GM21723 (cell line): ENCODE data around the gene TTLL7.
A peak's percentile ranks its signal among the peaks of the same experiment; 100 is the strongest.

Experiments used
- ATAC-seq: cut with Tn5 transposase; IDR thresholded peaks from one replicate; pipeline ENCODE4 v1.9.1; 2021; ENCODE audit warnings: mild to moderate bottlenecking, moderate library complexity; ENCODE audit not compliant: unreplicated experiment

The TTLL7 gene

GRCh38 chr1:83883979-83884378 is 115.0 kb downstream of the TTLL7 start:
- no peak for ATAC-seq

DNA sequence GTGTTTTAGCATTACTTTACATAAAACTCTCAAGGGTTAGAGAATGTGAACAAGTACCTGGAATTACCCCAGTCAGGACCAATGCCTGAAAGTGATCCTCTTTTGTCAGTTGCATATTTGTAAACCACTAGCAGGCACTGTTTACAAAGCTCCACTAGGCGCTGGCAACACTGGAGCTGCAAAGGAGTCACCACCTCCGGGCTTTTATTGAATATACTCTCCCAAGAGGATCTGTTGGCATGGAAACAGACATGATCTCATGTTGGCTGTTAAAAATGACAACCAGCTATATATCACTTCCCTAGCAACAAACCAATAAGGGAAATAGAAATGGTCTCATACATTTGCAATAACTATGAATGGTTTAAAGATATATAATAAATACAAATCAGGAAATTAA is 116.0 kb downstream of the TTLL7 start:
- ATAC-seq = no peak

DNA sequence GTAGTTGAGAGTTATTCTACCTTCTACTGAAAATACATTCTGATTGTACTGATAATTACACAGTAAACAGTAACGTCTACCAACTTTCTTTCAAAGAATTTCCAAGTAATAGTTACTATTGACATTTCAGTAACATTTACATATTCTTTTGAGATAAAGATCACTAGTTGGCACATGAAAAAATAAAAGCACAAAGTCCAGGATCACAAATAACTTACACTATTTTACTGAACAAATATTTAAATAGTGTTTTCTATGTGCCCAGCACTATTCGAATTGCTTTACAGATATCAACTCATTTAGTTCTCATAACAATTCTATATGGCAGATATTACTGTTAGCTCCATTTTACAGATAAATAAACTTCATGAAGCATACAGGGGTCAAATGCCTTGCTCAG is 126.4 kb downstream of the TTLL7 start:
- ATAC-seq = no peak

- ATAC-seq = no peak
Measured at GRCh38 chr1:83864991-83865390, 133.9 kb downstream of the TTLL7 start.

- ATAC-seq = peak; percentile 94
Measured at GRCh38 chr1:83860490-83861221, 138.3 kb downstream of the TTLL7 start.

DNA sequence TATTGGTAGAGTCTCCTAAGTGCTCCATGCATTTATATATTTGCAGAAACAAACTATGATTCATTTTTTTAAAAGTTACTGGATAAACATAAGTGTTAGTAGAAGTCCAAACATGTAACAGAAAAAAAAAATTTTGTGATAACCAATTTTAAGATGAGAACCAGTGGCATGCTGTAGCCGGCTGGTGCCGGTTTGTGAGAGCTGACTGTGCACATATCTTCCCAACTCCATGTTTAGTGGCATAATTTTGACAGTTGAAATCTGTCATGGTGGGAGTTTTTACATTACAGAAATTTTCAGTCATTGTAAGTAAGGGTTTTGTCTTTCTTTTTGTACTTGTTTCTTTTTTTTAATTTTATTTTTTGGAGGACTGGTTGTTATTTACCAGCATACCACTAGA is 141.2 kb downstream of the TTLL7 start:
- no peak for ATAC-seq

DNA sequence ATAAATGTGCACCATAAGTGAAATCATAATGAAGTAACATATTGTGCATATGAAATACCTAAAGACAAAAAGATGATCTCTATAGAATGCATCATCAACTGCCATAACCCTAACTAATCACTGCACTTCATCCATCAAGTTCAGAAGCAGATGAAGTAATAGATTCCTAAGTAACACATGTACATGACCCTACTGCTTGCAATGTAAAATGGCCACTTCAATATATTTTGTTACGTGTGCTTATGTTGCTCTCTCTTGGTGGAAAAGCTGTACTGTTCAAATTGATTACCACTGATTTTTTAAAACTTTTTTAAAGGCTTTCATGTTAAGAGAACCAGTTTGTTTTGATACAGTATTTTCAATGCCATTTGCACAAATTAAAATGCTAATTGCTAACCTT is 141.8 kb downstream of the TTLL7 start:
- no peak for ATAC-seq

DNA sequence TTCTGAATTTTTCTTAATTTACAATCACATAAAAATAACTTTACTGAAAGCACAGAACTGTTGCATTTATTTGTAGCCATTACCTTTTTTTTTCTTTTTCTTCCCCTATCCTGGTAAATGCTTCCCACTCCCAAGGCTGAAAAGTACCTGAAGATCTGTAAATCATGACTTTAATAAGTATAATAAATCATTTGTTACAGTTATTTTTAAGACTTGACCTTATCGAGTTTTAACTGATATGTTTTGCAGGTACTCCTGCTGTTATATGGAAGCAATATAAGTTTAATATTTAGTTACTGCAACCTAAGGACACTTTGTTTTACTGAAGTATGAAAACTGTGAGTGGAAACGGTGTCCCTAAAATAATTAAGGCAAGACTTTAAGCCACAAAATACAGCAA is 142.6 kb downstream of the TTLL7 start:
- no peak for ATAC-seq

- no peak for ATAC-seq
Measured at GRCh38 chr1:83854456-83854855, 144.5 kb downstream of the TTLL7 start.

DNA sequence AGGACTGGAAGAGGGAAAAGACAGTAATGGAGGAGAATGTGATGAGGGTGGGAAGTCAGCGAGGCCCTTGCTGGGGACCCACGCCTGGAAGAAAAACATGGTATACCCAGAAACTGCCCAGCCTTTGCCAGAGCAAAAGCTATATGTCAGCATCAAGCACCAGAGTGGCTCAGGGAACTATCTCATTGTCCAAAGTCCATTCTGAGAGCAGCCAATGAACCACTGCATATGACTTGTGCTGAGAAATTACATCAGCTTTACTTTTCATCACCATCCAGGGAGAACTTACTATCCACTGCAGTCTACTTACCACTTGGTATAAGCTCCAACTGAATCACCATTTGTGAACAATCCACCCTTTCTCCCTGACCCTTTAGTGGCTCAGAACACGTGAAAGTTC is 148.1 kb downstream of the TTLL7 start:
- ATAC-seq = no peak

- peak; percentile 63 for ATAC-seq
Measured at GRCh38 chr1:83849191-83850061, 149.5 kb downstream of the TTLL7 start.

- ATAC-seq = no peak
Measured at GRCh38 chr1:83846138-83846537, 152.8 kb downstream of the TTLL7 start.

GRCh38 chr1:83845437-83846071 is 153.4 kb downstream of the TTLL7 start:
- ATAC-seq = no peak

GRCh38 chr1:83844546-83844945 is 154.4 kb downstream of the TTLL7 start:
- no peak for ATAC-seq

- ATAC-seq = no peak
Measured at GRCh38 chr1:83839566-83840173, 159.3 kb downstream of the TTLL7 start.

DNA sequence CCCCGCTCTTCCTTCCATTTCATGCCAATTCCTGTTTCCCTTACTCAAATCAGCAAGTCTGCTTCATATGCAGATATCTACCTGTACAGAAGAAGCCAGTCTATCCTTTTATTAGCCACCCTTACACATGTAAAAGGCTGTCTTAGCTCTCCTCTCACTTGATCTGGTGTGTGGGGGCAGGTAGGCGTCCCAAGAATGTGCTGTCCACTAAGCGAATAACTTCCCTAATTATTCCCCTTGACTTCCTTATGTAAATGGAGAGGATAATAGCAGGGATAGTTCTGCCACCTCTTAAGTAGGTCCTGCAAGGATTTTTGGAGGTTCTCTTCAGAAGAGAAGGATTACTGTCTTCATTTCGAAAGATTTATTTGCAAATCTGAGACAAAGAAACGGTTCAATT is 160.4 kb downstream of the TTLL7 start:
- no peak for ATAC-seq

DNA sequence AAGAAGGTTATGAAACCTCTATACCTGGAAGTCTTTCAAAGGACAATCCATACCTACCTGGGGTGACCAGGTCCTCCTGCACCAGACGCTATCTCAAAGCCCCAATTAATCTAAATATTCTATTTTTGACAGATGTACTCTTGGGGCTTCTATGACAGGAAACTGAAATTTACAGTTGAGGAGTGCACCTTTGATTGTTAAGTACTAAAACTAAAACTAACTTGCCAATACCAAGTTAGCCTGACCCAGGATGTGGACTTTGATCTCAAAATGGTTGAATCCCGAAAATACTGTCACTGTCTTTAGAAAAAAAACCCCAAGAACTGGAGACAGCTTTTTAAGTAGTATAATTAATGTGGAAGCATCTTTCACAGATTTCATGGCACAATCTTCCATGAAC is 162.4 kb downstream of the TTLL7 start:
- no peak for ATAC-seq

GRCh38 chr1:83834621-83835264 is 164.2 kb downstream of the TTLL7 start:
- no peak for ATAC-seq

DNA sequence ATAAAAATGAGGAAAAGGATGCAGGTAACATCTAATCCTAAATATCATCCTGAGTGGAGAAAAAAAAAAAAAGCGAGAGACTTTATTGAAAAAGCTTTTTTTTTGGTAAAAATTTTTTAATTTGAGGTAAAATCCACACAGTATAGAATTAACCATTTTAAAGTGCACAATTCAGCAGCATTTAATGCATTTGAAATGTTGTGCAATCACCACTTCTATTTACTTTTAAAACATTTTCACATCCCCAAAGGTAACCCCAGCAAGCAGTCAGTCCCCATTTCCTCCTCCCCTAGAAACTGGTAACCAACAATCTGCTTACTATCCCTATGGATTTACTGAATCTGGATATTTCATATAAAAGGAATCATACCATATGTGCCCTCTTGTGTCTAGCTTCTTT is 166.7 kb downstream of the TTLL7 start:
- no peak for ATAC-seq

DNA sequence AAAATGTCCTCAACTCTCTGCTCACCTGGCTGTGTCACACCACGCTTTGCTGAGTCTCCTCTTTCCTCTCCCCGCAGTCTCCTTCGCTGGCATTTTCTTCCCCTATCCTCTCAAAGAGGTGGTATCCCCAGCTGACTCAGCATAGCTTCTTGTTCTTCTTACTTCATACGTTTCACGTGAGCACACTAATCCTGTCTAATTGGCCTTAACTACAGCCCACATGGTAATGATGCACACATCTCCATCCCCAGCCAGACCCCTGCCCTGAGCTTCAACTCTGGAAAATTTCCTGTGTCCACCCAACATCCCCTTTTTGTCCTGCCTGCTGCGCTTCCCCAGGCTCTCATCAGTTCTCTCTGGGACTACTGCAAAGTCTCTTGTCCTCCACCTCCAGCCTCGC is 169.8 kb downstream of the TTLL7 start:
- ATAC-seq = no peak

DNA sequence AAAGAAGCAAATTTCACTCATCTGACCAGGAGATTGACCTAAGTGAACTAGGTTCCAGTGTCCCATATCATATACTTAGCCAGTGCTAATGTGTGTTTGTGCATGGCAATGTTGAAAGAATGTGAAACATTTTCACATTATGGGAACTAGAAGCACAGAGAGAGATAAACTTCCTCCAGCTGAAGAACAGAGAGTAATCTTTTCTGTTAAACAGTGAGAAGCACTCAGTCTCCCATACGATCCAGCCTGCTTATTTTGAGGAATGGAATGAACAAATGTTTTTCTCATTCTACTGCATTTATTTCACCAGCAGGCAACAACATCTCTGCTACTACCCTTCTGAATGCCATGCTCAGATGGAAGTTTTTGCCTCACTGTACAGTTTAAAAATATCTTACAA is 170.5 kb downstream of the TTLL7 start:
- ATAC-seq = no peak
